ENCODE results near the gene ANKFY1.

The ANKFY1 gene, protein sequence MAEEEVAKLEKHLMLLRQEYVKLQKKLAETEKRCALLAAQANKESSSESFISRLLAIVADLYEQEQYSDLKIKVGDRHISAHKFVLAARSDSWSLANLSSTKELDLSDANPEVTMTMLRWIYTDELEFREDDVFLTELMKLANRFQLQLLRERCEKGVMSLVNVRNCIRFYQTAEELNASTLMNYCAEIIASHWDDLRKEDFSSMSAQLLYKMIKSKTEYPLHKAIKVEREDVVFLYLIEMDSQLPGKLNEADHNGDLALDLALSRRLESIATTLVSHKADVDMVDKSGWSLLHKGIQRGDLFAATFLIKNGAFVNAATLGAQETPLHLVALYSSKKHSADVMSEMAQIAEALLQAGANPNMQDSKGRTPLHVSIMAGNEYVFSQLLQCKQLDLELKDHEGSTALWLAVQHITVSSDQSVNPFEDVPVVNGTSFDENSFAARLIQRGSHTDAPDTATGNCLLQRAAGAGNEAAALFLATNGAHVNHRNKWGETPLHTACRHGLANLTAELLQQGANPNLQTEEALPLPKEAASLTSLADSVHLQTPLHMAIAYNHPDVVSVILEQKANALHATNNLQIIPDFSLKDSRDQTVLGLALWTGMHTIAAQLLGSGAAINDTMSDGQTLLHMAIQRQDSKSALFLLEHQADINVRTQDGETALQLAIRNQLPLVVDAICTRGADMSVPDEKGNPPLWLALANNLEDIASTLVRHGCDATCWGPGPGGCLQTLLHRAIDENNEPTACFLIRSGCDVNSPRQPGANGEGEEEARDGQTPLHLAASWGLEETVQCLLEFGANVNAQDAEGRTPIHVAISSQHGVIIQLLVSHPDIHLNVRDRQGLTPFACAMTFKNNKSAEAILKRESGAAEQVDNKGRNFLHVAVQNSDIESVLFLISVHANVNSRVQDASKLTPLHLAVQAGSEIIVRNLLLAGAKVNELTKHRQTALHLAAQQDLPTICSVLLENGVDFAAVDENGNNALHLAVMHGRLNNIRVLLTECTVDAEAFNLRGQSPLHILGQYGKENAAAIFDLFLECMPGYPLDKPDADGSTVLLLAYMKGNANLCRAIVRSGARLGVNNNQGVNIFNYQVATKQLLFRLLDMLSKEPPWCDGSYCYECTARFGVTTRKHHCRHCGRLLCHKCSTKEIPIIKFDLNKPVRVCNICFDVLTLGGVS

DNA sequence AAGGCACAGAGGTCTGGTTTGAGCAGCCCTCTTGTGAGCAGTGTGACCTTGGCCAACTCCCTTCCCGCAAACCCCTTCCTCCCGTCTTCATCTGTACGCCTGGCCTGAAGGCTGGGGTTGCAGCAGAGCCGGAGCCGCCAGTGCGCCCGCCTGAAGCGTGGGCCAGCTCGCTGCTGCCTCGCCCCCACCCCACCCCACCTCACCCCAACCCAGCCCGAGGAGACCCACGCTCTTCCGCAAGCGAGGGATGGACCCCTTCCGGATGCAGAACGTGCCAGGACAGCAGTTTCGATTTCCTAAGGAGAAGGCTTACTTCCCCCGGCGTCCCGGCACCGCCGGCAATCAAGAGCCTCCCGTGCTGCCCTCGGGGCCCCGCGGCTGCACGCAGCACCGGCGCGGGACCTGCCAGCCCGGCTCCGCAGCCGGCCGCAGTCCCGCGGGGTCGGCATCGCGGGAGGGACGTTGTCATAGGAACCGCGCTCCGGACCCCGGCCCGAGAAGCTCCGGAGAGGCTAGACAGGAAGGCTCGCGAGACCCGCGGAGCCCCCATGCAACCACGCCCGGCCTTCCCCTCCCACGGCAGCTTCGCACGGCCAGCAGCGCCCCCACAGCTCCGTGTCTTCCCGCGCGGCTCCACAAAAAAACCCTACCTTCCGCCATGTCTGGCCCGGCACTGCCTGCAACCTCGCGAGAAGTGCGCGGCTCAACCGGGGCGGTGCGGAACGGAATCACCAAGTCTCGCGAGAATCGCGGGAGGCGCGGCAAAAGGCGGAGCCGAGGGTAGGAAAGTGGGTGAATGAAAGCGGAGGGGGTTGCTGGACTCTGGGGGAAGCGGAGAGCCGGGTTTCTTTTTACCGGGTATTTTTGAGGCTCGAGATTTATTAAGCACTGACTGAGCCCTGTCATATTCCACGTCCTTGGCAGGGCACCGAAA lies at the start of gene ANKFY1:
TSS of gene ANKFY1 (minus strand) at position 698 of the 934 bp plus-strand sequence. CDS start at position 660, 38 bp downstream.
- peak; percentile 96 for DNase-seq

DNA sequence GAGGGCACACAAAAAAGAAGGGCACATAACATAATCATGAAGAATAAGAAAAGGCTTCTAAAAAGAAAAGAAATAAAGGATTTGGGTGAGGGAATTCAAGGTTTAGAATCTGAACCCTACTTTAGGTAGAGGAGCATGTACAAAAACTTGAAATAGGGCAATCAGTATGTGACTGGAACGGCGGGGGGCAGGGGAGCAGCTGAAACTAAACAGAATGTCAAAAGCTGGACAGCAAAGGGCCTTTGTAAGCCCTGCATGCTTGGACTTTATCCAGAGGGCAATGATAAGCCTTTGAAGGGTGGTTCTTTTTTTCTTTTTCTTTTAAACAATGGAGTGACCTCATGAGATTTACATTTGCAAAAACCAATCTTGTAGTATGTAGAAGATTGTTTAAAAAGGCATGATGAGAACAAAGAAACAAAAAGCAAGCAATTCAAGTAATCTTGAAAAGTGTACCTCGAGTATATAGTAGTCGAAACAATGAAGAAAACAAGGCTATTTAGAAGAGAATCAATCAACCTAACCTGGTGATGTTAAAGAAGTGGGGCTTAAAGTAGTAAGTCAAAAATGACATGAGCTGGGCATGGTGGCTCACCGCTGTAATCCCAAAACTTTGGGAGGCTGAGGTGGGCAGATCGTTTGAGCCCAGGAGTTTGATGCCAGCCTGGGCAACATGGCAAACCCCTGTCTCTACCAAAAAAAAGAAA lies 46.7 kb upstream of the ANKFY1 start:
- no peak for DNase-seq

DNA sequence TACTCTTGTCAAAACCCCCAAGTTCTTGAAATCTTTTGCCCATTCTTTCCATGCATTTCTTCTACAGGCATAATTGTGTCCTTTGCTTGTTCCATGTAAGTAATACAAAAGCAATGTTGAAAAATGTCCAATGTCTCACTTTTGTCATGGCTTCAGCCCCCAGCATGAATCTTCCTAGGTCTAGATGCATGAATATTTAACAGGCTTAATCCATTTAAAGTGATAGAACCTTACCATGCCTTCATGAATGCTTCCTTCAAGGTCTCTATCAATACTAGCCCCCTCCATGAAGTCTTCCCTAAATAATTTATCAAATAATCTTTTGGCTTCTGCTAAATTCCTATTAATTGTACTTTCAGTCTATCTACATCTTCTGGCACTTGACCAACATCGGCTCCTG lies 46.1 kb upstream of the ANKFY1 start:
- DNase-seq = no peak

DNA sequence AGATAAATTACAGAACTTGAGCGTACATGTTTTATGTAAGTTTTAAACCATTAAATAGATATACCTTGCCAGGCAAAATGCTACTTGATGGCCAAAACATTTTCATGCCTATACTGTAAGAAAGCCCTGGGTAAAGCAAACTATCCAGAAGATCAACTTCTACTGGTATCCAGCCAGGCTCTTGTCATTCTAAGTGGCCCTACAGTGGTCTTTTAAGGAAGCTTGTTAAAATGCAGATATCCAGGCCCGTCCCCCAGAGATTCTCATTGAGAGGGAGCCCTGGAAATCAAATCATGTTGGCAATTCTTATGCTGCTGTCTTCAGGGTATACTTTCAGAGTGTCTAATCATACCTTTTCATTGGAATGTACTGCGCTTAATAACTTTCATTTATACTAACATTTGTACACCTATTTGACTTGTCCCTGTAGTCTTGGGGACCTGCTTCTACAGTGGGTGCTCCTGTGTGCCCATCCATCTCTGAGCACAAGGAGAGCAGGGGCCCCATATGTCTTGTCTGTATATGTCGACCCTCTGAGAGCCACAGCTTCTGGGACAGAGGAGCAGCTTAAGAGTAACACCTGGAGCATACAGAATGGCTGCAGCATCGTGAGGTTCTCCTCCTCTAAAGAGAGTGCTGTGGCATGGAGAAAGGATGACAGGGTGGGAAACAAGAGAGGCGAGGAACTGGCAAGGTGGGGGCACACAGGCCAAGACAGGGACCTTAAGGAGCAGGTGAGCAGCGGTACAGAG lies 43.6 kb upstream of the ANKFY1 start:
- DNase-seq = no peak

DNA sequence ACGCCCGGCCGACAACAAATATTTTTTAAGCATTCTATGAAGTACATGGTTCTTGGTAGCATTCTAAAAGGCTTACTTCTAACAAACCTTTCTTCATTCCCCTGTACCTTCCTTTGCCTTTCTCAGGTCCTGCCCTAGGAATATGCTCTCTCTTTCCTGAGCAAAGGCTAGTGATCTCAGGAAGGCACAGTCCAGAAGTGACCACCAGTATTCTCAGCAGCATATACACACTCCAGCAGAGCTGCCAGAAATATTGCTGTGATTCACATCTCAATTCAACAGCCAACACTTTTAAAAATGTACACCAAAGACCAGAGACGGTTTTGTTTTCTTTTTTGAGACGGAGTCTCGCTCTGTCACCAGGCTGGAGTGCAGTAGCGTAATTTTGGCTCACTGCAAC lies 41.4 kb upstream of the ANKFY1 start:
- DNase-seq = no peak

DNA sequence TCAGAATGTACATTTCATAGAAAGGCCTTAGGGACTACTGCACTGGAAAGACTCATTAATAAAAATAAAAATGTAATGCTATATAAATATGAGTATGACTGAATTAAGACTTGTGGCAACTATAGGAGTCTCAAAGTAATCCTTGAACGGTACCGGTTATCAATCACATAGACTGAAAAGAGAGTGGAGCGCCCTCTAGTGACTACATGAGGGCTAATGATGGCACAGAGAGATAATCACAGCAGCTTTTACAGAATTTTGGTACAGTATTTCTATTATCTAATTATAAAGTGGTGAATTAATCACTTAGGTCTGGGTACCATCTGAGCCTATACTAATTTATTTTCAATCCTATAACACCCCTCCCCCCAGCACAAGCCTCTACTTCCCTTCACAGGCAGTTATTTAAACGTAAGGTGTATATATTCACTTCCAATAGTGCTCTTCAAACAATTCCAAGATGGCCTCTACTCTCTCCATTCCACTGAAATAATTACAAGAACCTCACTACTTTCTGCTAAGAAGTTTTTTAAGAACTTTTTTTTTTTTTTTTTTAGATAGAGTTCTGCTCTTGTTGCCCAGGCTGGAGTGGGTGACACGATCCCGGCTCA lies 40.7 kb upstream of the ANKFY1 start:
- DNase-seq = peak; percentile 16 to 26

DNA sequence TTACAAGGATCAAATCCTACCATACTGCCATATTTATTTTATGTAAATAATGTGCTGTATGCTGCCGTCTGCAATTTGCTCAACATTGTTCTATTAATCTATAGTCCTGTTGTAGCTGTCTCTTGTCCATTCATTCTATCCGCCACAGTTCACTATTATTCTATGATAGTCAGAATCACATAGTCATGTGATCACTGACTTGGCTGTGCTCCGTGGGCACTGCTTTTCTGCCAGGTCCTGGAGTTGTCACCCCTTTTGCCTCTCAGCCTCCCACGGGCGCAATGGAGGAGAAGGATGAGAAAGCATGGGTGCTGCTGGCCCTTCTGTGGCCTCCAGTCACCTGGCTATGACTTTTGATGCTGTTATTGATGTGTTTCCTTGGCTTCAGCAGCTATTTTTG lies 37.3 kb upstream of the ANKFY1 start:
- DNase-seq = no peak

DNA sequence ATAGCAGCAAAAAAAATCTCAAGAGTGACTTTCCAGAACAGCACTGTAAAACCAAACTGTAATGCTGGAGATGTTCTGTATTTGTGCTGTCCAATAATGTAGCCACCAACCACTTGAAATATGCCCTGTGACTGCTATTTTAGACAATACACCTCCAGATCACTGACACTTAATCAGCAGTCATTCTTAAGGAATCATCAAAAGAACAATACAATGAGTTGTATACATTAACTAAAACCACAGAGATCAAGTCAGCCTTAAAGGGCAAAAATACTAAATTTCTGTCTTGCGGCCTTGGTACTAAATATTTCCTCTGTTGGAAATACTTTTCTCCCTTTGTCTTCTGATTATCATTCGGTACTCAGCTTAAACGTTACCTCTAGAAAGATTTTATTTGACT lies 33.6 kb upstream of the ANKFY1 start:
- DNase-seq = no peak

DNA sequence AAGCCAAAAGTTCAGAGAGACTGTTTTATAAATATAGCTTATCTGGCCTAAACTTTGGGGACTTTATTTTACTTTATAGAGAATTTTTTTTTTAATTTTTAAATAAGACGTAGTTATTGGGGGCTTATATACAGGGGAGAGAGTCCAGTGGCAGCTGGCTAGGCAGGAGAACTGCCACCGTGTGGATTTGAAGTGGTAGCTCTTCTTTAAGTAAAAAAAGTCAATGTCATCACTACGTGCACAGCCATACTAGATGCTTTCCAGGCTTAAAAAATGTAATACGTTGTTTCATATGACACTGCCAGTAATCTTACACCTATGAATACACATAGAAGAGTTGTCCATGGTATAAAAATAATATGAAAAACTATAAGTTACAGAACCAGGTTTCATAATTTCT lies 31.9 kb upstream of the ANKFY1 start:
- no peak for DNase-seq

DNA sequence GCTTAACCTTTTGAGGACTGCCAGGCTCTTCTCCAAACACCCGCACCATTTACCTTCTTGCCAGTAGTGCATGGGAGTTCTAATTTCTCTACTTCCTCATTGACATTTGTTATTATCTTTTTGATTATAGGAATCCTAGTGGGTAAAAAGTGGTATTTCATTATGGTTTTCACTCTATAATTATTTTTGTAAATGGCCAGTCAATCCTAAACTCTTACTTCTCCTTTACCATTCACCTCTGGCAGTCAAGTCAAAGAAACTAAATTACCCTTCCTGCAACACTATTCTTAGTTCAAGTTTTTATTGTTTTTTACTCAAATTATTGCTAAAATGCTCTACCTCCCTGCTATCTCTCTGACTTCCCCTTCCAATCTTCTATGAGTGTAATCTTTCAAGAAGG lies 29.8 kb upstream of the ANKFY1 start:
- no peak for DNase-seq

DNA sequence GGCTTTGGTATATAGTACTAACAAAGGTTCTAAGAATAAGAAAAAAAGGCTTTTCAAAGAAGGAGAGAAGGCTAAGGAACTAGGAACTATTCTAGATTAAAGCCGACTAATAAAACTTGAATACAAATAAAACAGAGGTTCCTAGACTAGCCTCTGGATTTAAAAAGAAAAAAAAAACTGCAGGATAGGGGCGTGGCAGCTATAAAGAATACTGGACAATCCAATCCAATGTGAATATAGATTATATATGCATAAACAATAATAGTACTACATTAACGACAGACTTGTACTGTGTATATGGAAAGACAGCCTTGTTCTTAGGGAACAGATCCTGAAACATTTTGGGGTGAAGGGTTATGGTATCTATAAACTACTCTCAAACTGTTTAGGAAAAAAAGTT lies 23.9 kb upstream of the ANKFY1 start:
- no peak for DNase-seq

DNA sequence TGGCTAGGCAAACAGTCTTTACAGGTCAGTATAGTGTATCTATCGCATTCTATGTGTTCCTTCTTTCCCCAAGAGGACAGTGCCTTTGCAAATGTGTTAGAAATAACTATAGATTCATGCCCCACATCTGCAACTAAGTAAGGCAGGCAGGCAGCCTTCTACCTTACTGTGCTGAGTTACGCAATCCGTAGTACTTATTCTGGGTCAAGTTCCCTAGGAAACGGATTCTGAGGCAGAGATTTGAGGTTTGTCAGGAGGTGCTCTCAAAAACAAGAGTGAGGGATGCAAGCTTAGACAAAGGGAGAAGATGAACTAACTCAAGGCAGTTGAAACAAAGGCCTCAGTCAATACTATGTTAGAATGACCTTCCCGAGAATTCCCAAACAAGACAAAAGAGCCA lies 12.7 kb upstream of the ANKFY1 start:
- DNase-seq = no peak

DNA sequence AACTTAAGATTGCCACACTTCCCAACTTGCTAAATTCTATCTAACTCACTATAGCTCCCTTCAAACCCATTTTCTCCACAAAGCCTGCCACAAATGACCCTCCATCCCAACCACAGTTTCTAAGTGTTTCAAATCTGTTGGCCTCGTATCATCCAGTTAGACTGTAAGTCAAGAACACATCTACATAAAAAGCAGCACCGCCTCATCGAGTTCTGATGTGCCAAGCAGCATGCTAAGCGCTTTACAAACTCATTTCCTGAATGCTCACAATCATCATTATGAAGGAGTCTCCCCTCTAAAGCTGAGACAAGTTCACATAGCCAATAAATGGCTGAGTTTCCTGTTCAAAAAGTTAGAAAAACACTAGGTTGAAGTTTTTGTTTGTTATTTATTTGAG lies 9.2 kb upstream of the ANKFY1 start:
- DNase-seq = no peak

DNA sequence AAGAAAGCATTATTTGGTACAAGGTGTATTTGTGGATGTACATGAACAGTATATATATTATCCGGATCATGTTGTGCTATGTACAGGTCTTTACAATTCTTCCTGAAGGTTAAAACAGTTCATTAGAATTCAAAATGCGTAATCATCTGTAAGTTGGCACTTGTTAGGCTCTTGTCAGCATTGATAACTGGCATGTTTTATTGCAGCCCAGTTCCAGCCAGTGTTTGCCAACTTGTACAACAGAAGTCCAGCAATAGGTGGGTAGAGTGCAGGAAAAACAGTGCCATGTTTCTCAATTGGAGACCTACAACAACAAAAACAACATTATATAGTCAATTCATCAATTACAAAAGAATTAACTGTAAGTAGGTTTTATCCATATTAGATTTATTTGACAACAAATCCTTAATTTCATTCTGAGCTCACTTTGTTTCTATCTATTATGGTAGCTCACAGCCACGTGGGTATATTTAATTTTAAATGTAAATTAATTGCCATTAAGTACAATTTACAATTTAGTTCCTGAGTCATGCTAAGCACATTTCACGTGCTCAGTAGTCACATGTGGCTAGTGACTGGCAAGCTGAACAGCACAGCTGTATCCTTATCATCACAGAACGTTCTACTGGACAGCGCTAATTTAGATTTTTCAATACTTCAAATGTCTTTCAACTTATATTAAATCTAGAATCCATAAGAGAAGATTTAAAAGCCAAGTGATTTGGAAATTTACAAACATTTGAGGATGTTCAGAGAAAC lies 8.6 kb upstream of the ANKFY1 start:
- no peak for DNase-seq

DNA sequence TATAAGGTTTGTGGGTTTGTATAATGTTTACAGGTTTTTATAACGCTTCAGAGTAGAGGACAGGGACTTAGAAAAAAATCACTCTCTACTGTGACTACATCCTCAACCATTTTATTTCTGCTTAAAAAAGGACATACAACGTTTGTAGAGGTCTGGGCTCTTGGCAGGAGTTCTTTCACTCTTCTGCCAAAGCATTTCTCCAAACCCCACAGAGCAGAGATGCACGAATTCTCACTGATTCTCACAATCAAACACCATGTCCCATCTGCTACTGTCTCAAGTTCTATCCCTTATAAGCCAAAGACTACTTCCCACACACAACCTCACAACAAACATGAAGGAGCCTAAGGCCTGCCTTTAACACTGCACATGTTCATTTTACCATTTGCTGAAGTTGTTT lies 7.0 kb upstream of the ANKFY1 start:
- no peak for DNase-seq

DNA sequence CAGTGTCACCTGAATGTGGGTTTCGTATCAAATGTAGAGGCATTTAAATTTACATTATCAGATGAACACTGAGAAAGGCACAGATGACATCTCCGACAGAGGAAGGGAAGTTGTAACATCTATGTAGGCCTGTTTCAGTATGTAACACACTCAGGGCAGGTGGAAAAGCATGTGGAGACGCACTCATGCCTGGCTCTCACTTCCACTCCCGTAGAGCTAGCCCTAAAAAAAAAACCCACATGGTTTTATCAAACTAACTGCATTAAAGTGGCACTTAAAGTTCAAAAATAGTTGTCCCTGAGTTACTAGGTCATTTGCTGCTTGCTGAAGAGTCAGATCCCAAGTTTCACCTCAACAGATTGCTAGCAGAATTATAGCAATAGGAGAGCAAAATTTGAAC lies 6.1 kb upstream of the ANKFY1 start:
- no peak for DNase-seq

DNA sequence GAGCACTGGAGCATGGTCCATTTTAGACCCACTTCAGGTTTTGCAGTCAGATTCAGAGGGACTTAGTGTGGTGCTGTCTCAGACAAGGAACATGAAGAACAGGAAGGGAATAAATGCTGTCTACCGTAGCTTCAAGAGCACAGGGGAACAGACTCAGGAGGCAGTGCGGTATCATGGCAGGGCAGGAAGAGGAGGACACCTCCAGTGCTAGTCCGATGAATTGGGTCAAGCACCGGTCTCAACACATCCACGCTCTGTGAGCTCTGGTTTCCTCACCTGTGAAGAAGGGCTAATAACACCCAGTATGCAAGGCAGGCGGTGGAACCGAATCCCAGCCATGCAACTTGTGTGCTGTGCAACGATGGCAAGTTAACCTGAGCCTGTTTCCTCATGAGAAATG lies 3.6 kb upstream of the ANKFY1 start:
- DNase-seq = no peak

DNA sequence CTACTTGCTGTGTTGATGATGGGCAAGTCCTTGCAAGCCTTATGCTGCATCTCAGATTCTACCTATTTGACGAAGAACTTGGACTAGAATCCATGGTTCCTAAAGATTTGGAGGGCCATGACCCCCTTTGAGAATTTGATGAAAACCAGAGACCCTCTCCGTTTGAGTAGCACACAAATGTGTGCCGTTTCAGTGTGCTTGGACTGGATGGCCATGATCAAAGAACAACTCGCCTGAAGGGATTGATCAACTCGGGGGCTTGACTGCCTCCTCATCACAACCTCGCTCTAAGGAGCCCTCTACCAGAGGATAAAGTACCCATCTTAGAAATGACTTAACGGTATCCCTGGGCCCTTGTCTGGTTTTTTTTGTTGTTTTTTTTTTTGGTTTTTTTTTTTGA lies 2.8 kb upstream of the ANKFY1 start:
- no peak for DNase-seq

DNA sequence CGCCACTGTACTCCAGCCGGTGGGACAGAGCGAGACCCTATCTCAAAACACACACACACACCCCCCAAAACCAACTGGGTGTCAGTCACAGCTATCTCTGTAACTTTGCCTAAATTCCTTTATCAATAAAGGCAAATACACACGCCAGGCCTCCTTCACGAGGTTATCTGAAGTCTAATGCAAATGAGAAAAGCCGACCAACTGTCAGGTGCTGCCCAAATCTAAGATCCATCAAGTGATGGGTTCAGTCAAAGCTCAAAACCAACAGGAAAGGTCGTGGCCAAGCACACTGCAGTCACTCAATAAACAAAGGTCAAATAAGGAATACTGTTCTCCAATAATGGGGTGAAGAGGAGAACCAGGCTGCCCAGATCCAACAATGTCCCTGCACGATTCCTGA lies 1.1 kb downstream of the ANKFY1 start:
- no peak for DNase-seq

DNA sequence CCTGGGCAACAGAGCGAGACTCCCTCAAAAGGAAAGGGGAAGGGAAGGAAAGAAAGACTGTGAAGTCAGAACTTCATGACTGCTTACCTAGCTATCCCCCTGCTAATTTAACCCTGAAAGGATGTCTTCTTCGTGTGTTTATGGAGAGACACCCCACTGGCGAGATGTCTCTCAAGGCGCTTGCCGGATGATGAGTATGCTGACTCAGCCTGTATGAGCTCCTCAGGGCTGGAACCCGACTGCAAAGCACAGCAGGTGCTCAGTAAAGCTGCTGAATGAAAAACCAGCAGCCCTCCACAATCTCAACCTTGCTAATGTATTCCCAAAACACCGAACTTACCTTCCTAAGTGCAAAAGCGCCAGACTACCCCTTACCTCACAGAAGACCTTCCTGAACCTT lies 2.3 kb downstream of the ANKFY1 start:
- no peak for DNase-seq
